NCI-H2107 treated with DMSO at 0.1 percent for 48 hours (cell line): Measurements from ENCODE around the gene TBX2.

Experiments
- DNase-seq: peaks from one replicate; lab custom pipeline; 2025; ENCODE audit not compliant: unreplicated experiment; lab: John Stamatoyannopoulos, UW

Gene TBX2

GRCh38 chr17:61387511-61388305 is 11.9 kb upstream of the TBX2 start:
- DNase-seq: no peak

- no peak for DNase-seq
Observed at GRCh38 chr17:61388561-61389356, 10.9 kb upstream of the TBX2 start.

GRCh38 chr17:61389670-61390478 is 9.8 kb upstream of the TBX2 start:
- no peak for DNase-seq

GRCh38 chr17:61390479-61390791 is 9.2 kb upstream of the TBX2 start:
- no peak for DNase-seq

DNA sequence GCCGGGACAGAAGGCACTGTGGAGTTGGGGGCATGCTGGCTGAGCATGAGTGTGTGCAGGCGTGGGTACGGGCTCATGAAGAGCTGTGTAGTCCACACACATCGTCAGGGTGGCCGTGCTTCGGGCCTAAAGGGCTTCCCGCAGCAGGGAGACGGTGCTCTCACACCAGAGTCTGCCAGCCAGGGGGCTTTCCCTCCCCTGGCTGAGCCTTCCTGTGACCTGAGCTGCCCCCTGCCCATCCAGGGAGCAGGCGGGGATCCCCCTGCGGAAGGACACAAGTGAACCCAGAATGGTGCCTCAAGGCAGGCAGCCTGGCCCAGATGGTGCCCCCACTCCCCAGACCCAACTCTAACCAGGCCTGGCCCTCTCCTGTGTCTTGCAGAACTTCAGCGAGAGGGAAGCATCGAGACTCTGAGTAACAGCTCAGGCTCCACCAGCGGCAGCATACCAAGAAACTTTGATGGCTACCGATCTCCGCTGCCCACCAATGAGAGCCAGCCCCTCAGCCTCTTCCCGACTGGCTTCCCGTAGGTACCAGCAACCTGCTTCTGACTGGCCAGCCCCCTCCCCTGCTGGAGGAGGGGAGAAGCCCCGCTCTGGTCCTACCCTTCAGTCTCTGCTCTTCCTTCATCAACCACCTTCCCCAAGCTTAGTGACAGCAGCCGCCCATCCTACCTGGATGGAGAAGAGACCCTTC is 7.9 kb upstream of the TBX2 start:
- no peak for DNase-seq

- no peak for DNase-seq
Observed at GRCh38 chr17:61392679-61393078, 7.0 kb upstream of the TBX2 start.

DNA sequence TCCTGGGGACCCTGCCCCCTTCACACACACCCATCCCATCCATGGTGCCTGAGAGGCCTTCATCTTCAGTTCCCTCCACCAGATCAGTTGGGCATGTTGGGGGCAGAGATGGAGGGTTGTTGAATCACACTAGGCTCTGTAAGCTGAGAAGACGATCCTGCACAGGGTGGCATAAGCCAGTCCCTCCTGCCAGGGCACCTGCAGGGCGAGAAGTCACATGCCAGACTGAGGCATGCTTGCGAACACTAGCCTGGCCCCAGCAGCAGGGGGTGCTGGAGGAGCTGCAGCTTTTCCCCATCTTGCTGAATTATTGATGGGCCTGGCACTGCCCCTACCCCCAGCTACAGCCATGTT is 6.1 kb upstream of the TBX2 start:
- DNase-seq: peak; percentile 22

DNA sequence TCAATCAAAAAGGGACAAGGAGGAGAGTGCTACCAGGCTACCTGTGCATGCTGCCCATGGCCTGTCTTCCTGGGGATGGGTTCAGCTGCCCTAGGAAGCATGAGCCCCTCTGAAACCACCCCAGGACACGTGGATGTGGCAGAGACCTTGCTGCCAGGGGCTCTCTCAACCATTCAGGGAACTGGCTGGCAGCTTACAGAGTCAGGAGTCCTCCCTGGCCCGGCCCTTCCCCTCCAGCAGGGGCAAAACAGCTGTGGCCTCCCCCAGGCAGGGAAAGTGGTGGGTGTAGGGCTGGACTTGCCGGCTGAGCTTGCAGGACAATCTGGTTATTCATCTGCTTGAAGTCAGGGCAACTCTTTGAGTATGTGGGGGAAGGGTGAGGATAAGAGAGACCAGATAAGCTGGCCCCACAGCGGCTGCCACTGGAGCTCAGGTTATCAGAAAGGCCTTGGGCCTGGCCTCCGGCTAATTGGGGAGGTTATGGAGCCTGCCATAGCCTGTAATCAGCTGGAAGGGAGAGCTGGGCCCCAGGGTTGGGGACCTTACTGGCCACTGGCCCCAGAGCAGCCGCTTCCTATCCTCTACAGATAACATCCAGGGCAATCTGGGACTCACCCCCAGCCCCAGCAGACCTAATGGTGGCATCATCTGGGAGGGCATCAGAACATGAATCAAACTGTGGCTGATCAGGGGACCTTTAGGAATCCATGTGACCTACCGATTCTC is 5.6 kb upstream of the TBX2 start:
- no peak for DNase-seq

GRCh38 chr17:61394630-61395408 is 4.8 kb upstream of the TBX2 start:
- DNase-seq: no peak

- no peak for DNase-seq
Observed at GRCh38 chr17:61395409-61395982, 4.1 kb upstream of the TBX2 start.

GRCh38 chr17:61395983-61396585 is 3.6 kb upstream of the TBX2 start:
- DNase-seq: no peak

- no peak for DNase-seq
Observed at GRCh38 chr17:61396586-61397085, 3.0 kb upstream of the TBX2 start.

- DNase-seq: no peak
Observed at GRCh38 chr17:61397086-61397842, 2.4 kb upstream of the TBX2 start.

DNA sequence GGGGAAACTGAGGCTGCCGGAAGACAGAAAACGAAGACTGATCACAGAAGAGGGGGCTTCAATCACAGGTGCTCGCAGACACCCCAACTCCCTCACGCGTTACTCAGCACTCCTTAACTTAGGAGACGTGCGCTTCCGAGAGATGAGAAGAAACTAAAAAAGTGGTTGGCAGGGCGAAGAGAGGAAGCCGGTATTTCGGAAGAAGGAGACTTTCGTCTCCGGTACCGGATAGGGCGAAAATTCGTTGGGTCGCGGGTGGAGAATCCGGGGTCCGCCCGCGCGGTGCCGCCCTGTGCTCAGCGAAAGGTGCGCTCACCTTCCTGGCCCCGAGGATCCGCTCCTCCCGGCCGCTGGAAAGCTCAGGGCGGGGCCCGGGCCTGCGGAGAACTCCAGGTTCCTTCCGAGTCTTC is 917 bp upstream of the TBX2 start:
- no peak for DNase-seq

GRCh38 chr17:61400066-61400716 is 548 bp downstream of the TBX2 start:
- DNase-seq: no peak

- DNase-seq: no peak
Observed at GRCh38 chr17:61400717-61401388, 1.2 kb downstream of the TBX2 start.
